Activated CD8-positive, alpha-beta memory T cell treated with anti-CD3 and anti-CD28 coated beads, Interleukin-2, amount 10 ng/mL, durations not matched to agents 7 days and 5 days (primary cell): ENCODE results near the gene SENP3. TPM values are rescaled to one million over a fixed set of nuclear protein-coding genes. Genes with fewer than 3 reads are reported as not detected.
"Not testable (repeated sequence)": the region's sequence is repeated elsewhere in the genome, so short reads cannot be mapped to it uniquely, and the experiment has no call there.

Source experiments
- ATAC-seq: fragments of 150-1000 bp; cut with Tn5 transposase; one replicate; pipeline ENCODE4 v1.10.0; 2021; ENCODE audit warnings: moderate library complexity
- CTCF ChIA-PET: fragments of 350-600 bp; sonication (Branson Sonifier 250); formaldehyde crosslinking; loops from one replicate; lab custom pipeline; 2021; ENCODE audit warnings: antibody characterized with exemption; lab: Charles Lee
- DNase-seq: peaks from one replicate; pipeline ENCODE4 v3.0.0-alpha.2; 2020
- H3K27ac Mint-ChIP-seq: one replicate; pipeline ENCODE4 v1.8.0; 2021; ENCODE audit warnings: mild to moderate bottlenecking, mixed read lengths
- H3K27me3 Mint-ChIP-seq: one replicate; pipeline ENCODE4 v1.8.0; 2021; ENCODE audit warnings: mixed read lengths
- H3K36me3 Mint-ChIP-seq: one replicate; pipeline ENCODE4 v1.8.0; 2021; ENCODE audit warnings: mild to moderate bottlenecking, mixed read lengths
- H3K4me1 Mint-ChIP-seq: one replicate; pipeline ENCODE4 v1.8.0; 2021; ENCODE audit warnings: mixed read lengths
- H3K4me3 Mint-ChIP-seq: one replicate; pipeline ENCODE4 v1.8.0; 2021; ENCODE audit warnings: mild to moderate bottlenecking, moderate library complexity, mixed read lengths
- H3K9me3 Mint-ChIP-seq: one replicate; pipeline ENCODE4 v1.8.0; 2022; ENCODE audit warnings: low read depth, mixed read lengths
- total RNA-seq, 2 experiments: library from RNA; stranded (reverse); gene quantifications; one replicate each; pipeline ENCODE4 v1.2.3, GENCODE V29; 2021

SENP3 gene
- total RNA-seq, 2 experiments from 2014 or later, result 55.7 to 70.9 TPM

GRCh38 chr17:7593296-7593695, 31.6 kb downstream of the SENP3 start:
- ATAC-seq, result no peak
- CTCF ChIA-PET, result interaction anchor here (0.9 to 1.1 kb wide), 2 partner anchors 13 to 77 kb away, joined by 3 read pairs; no protein-coding TSS in a partner anchor
- Mint-ChIP-seq H3K9me3 (no peaks in the 10 kb centered on the region), H3K4me1 (no peaks in the 10 kb centered on the region), H3K4me3 (no peak overlapping the region), H3K36me3 (peaks cover 41% of the 10 kb centered on the region), H3K27ac (no peak overlapping the region), H3K27me3 (no peaks in the 10 kb centered on the region)
- no peak for DNase-seq

GRCh38 chr17:7597561-7597960, 35.8 kb downstream of the SENP3 start:
- H3K9me3 Mint-ChIP-seq, H3K27me3 Mint-ChIP-seq, H3K4me1 Mint-ChIP-seq, H3K4me3 Mint-ChIP-seq, DNase-seq, ATAC-seq, H3K27ac Mint-ChIP-seq, CTCF ChIA-PET: not testable (repeated sequence)
- H3K36me3 Mint-ChIP-seq, result peaks cover 49% of the 10 kb centered on the region

GRCh38 chr17:7606280-7606679, 44.6 kb downstream of the SENP3 start:
- no peak for DNase-seq
- H3K36me3 Mint-ChIP-seq, result peaks cover 29% of the 10 kb centered on the region
- H3K4me3 Mint-ChIP-seq, result no peak overlapping the region
- CTCF ChIA-PET, result interaction anchor here (1.1 kb wide), 1 partner anchor 13 kb away, joined by 3 read pairs; no protein-coding TSS in a partner anchor
- no peak for ATAC-seq
- H3K9me3 Mint-ChIP-seq, result no peaks in the 10 kb centered on the region
- H3K4me1 Mint-ChIP-seq, result peaks cover 13% of the 10 kb centered on the region
- no peaks in the 10 kb centered on the region for H3K27me3 Mint-ChIP-seq
- no peak overlapping the region for H3K27ac Mint-ChIP-seq

- CTCF ChIA-PET, result interaction anchor here (1.2 to 3.3 kb wide), 2 partner anchors 9 to 21 kb away, joined by 3 to 14 read pairs; partner anchors contain the start of gene SOX15
- DNase-seq (no peak), ATAC-seq (no peak)
- Mint-ChIP-seq H3K27ac (no peak overlapping the region), H3K4me3 (no peak overlapping the region), H3K36me3 (peaks cover 7% of the 10 kb centered on the region), H3K4me1 (peaks cover 37% of the 10 kb centered on the region), H3K9me3 (no peaks in the 10 kb centered on the region), H3K27me3 (no peaks in the 10 kb centered on the region)
These were observed 48.9 kb downstream of the SENP3 start for GRCh38 chr17:7610641-7611040.

- Mint-ChIP-seq H3K4me3 (no peak overlapping the region), H3K36me3 (peaks cover 5% of the 10 kb centered on the region), H3K27me3 (no peaks in the 10 kb centered on the region), H3K27ac (no peak overlapping the region), H3K4me1 (peaks cover 32% of the 10 kb centered on the region), H3K9me3 (no peaks in the 10 kb centered on the region)
- no peak for DNase-seq
- CTCF ChIA-PET, result interaction anchor here (0.8 to 3.3 kb wide), 5 partner anchors 8 to 175 kb away, joined by 3 to 14 read pairs (median 5); partner anchors contain the start of gene SOX15
- no peak for ATAC-seq
These were observed 50.0 kb downstream of the SENP3 start for GRCh38 chr17:7611635-7612293.

- Mint-ChIP-seq H3K4me3 (no peak overlapping the region), H3K27ac (no peak overlapping the region), H3K36me3 (peaks cover 5% of the 10 kb centered on the region), H3K27me3 (no peaks in the 10 kb centered on the region), H3K4me1 (peaks cover 32% of the 10 kb centered on the region), H3K9me3 (no peaks in the 10 kb centered on the region)
- ATAC-seq (no peak), DNase-seq (no peak)
- CTCF ChIA-PET, result interaction anchor here (0.8 to 6.0 kb wide), 4 partner anchors 23 to 175 kb away, joined by 3 to 58 read pairs (median 8); partner anchors contain the start of genes SOX15, TP53 and WRAP53
These were observed 50.5 kb downstream of the SENP3 start for GRCh38 chr17:7612294-7612640.

DNA sequence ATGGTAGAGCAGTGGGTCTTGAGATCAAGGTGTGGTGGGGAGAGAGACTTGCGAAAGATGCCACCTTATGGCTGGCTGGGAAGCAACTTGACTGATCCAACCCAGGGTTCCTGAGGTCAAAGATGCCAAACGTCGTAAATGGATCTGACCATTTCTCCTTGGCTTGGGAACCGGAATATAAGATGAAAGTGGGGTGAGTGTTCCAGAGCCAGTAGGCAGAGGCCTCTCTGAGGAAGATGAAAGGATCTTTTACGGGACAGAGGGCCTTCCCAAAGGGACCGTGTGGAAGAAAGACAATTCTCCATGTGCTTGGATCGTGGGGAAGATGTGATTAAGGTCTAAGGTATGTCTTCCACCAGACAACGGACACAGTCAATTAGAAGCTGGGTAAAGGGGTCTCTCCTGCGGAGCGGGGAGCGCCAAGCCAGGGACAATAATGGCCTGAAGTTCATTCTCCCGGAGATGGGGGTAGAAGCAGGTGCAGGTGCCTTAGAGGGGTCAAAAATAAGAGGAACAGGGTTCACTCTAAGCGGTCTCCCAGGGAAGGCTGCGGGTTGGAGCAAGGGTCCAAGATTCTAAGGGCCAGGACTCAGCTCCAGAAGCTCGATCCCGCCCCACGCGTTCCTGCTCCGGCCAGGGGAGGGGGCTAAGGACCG, 52.2 kb downstream of the SENP3 start:
- CTCF ChIA-PET, result interaction anchor here (1.0 to 6.0 kb wide), 9 partner anchors 13 to 395 kb away, joined by 3 to 58 read pairs (median 7); partner anchors contain the start of genes ACADVL, ACAP1, DLG4 and MPDU1
- peak; percentile 46 for DNase-seq
- no peaks in the 10 kb centered on the region for H3K27me3 Mint-ChIP-seq
- no peak for ATAC-seq
- H3K4me3 Mint-ChIP-seq, result peak overlapping the region; percentile 76
- H3K9me3 Mint-ChIP-seq, result no peaks in the 10 kb centered on the region
- peaks cover 32% of the 10 kb centered on the region for H3K4me1 Mint-ChIP-seq
- H3K27ac Mint-ChIP-seq, result peak overlapping the region; percentile 70
- peaks cover 5% of the 10 kb centered on the region for H3K36me3 Mint-ChIP-seq

DNA sequence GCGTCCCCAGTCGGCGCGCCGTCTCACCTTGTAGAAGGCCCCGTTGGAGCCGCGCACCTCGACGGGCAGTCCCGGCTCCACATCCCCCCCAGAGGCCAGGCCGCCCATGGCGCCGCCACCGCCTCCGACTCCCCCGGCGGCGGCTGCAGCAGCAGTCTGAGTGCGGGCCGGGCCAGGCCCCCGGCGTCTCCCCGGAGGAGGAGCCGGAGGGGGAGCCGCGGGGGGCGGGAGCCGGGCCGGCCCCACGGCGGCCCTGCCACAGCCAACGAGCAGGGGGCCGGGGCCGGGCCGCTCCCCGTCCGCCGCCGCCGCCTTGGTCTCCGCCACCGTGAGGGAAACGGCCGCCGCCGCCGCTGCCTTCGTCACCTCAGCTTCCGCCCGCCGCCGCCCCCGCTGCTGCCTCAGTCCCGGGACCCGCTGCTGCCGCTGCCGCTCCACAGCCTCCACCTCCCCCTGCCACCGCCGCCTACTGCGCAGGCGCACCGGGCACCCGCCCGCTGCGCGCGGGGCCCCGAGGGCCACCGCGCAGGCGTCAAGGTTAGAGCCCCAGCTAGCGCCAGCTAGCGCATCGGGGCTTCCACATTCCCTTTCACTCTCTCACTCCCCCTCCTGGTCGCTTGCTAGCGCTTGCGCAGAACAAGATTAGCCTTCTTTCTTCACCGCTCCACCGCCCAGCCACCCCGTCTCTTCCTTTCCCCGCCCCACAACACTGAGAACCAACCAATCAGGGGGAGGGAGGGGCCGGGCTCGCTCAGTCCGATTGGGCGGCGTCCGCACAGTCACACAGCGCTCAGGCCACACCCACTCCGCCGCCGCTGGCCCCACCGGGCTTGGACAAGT, 52.9 kb downstream of the SENP3 start, which contains the start of gene FXR2:
FXR2 (minus strand) TSS at position 473 of the 840 bp plus-strand sequence; CDS start at position 108, 365 bp downstream.
- CTCF ChIA-PET, result interaction anchor here (0.8 to 6.0 kb wide), 23 partner anchors 10 to 579 kb away, joined by 3 to 58 read pairs (median 4); partner anchors contain the start of genes ACADVL, ACAP1, CD68 and DLG4
- H3K36me3 Mint-ChIP-seq, result peaks cover 5% of the 10 kb centered on the region
- DNase-seq (peak; percentile 100), ATAC-seq (peak; percentile 95)
- H3K27me3 Mint-ChIP-seq, result no peaks in the 10 kb centered on the region
- no peaks in the 10 kb centered on the region for H3K9me3 Mint-ChIP-seq
- peak within 1 kb of the TSS; percentile 77 for H3K4me3 Mint-ChIP-seq
- H3K27ac Mint-ChIP-seq, result peak within 1 kb of the TSS; percentile 87
- peaks cover 30% of the 10 kb centered on the region for H3K4me1 Mint-ChIP-seq

GRCh38 chr17:7615265-7615747, 53.6 kb downstream of the SENP3 start:
- DNase-seq, result no peak
- no peaks in the 10 kb centered on the region for H3K27me3 Mint-ChIP-seq
- no peak for ATAC-seq
- peaks cover 30% of the 10 kb centered on the region for H3K4me1 Mint-ChIP-seq
- peaks cover 5% of the 10 kb centered on the region for H3K36me3 Mint-ChIP-seq
- CTCF ChIA-PET, result interaction anchor here (0.6 to 6.0 kb wide), 23 partner anchors 10 to 580 kb away, joined by 3 to 58 read pairs (median 4); partner anchors contain the start of genes ACADVL, ACAP1, CD68 and DLG4
- H3K27ac Mint-ChIP-seq, result peak overlapping the region; percentile 87
- peak overlapping the region; percentile 77 for H3K4me3 Mint-ChIP-seq
- no peaks in the 10 kb centered on the region for H3K9me3 Mint-ChIP-seq

DNA sequence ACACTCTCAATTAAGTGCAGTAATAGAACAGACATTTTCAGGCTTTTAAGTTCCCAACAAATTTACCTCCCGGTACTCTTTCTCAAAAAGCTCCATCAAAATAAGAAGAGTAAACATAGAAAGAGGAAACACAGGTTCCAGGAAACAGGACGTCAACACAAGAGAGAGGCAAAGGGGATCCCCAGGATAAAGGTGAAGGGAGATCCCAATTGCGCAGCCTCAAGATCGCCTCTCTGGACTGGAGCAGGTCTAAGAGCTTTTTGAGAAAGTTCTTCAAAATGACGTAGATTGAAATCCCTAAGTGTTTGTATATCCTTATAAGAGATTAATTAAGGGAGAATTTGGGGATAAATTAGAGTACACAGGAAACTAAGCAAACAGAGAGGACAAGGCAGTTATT, 56.9 kb downstream of the SENP3 start:
- H3K36me3 Mint-ChIP-seq, result no peaks in the 10 kb centered on the region
- CTCF ChIA-PET, result interaction anchor here (0.9 to 1.4 kb wide), 3 partner anchors 8 to 50 kb away, joined by 3 read pairs; partner anchors contain the start of gene SAT2
- H3K9me3 Mint-ChIP-seq, result no peaks in the 10 kb centered on the region
- peaks cover 4% of the 10 kb centered on the region for H3K4me1 Mint-ChIP-seq
- no peak for ATAC-seq
- no peak overlapping the region for H3K27ac Mint-ChIP-seq
- no peaks in the 10 kb centered on the region for H3K27me3 Mint-ChIP-seq
- DNase-seq, result no peak
- H3K4me3 Mint-ChIP-seq, result no peak overlapping the region

DNA sequence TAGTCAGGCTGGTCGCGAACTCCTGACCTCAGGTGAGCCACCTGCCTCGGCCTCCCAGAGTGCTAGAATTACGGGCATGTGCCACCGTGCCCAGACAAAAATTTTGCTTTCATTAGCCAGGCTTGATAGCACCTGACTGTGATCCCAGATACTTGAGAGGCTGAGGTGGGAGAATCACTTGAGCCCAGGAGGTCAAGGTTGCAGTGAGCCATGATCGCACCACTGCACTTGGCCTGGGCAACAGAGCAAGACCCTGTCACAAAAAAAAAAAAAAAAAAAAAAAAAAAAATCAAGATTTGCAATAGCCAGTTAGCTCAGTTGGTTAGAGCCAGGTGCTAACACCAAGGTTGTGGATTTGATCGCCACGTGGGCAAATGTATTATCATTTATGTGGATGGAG, 59.1 kb downstream of the SENP3 start:
- Mint-ChIP-seq H3K27me3 (no peaks in the 10 kb centered on the region), H3K4me3 (no peak overlapping the region), H3K4me1 (no peaks in the 10 kb centered on the region), H3K9me3 (no peaks in the 10 kb centered on the region), H3K36me3 (no peaks in the 10 kb centered on the region), H3K27ac (no peak overlapping the region)
- no peak for DNase-seq
- no peak for ATAC-seq
- CTCF ChIA-PET, result interaction anchor here (1.6 to 3.1 kb wide), 2 partner anchors 11 to 68 kb away, joined by 3 to 9 read pairs; no protein-coding TSS in a partner anchor
